ENCODE measurements around the gene NTNG2. TPM values are rescaled to one million over a fixed set of nuclear protein-coding genes. Genes with fewer than 3 reads are reported as not detected.

NTNG2 gene, protein sequence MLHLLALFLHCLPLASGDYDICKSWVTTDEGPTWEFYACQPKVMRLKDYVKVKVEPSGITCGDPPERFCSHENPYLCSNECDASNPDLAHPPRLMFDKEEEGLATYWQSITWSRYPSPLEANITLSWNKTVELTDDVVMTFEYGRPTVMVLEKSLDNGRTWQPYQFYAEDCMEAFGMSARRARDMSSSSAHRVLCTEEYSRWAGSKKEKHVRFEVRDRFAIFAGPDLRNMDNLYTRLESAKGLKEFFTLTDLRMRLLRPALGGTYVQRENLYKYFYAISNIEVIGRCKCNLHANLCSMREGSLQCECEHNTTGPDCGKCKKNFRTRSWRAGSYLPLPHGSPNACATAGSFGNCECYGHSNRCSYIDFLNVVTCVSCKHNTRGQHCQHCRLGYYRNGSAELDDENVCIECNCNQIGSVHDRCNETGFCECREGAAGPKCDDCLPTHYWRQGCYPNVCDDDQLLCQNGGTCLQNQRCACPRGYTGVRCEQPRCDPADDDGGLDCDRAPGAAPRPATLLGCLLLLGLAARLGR
- total RNA-seq (ENCODE audit: unreplicated experiment): 43.7 TPM
- long read RNA-seq, partial matches to known transcripts: 0 of 2 reads
- long read RNA-seq, other reads (novel, unspliced or antisense): 2 of 2 reads

- H3K36me3 Mint-ChIP-seq (ENCODE audit: unreplicated experiment): peaks cover 4% of the 10 kb centered on the region
- peak within 1 kb of the TSS; percentile 94 for H3K27ac Mint-ChIP-seq (ENCODE audit: unreplicated experiment)
- H3K4me1 Mint-ChIP-seq (ENCODE audit: low read depth, unreplicated experiment): peaks cover 33% of the 10 kb centered on the region
- DNase-seq: no peak
- no peak for TF ChIP-seq CTCF (IDR thresholded peaks at IDR 0.05; ENCODE audit: partially characterized antibody, unreplicated experiment)
- peak within 1 kb of the TSS; percentile 99 for H3K4me3 Mint-ChIP-seq (ENCODE audit: unreplicated experiment)
- peaks cover 9% of the 10 kb centered on the region for H3K9me3 Mint-ChIP-seq (ENCODE audit: unreplicated experiment)
- peaks cover 9% of the 10 kb centered on the region for H3K27me3 Mint-ChIP-seq (ENCODE audit: unreplicated experiment)
These were observed at the start of gene NTNG2 for GRCh38 chr9:132161743-132162184. Gene NTNG2 (plus strand): TSS chr9:132162058. CDS start chr9:132166832, 4,774 bp downstream.

DNA sequence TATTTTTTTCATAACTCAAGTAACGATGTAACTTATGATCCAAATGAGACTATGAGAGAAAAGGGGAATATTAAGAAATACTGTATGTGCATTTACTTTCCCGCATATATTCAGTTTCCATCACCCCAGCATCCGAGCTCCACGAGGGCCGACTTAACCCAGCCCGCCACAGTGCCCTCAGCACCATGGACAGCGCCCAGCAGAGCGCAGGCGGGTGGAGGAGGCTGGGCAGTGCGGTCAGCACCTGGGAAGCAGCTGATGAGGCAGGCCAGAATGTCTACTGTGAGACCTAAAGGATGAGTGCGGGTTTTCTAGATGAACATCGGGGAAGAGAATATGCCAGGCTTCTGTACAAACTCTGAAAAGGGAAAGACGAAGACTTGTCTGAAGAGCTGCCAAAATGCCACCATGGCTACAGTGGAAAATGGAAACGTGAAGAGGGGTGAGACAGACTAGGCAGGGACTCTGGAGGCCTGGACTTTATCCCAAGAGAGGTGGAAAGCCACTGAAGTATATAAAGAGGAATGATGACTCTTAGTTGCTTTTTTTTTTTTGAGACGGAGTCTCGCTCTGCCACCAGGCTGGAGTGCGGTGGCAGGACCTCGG, 47.7 kb upstream of the NTNG2 start:
- DNase-seq: no peak
- no peak for TF ChIP-seq CTCF (IDR thresholded peaks at IDR 0.05; ENCODE audit: partially characterized antibody, unreplicated experiment)
- H3K4me3 Mint-ChIP-seq (ENCODE audit: unreplicated experiment): no peak overlapping the region
- H3K27ac Mint-ChIP-seq (ENCODE audit: unreplicated experiment): no peak overlapping the region
- no peaks in the 10 kb centered on the region for H3K9me3 Mint-ChIP-seq (ENCODE audit: unreplicated experiment)
- H3K4me1 Mint-ChIP-seq (ENCODE audit: low read depth, unreplicated experiment): peaks cover 7% of the 10 kb centered on the region
- peaks cover 7% of the 10 kb centered on the region for H3K27me3 Mint-ChIP-seq (ENCODE audit: unreplicated experiment)
- no peaks in the 10 kb centered on the region for H3K36me3 Mint-ChIP-seq (ENCODE audit: unreplicated experiment)

GRCh38 chr9:132116583-132116982, 45.3 kb upstream of the NTNG2 start:
- H3K36me3 Mint-ChIP-seq (ENCODE audit: unreplicated experiment): no peaks in the 10 kb centered on the region
- no peak for DNase-seq
- peak overlapping the region; percentile 17 for H3K27ac Mint-ChIP-seq (ENCODE audit: unreplicated experiment)
- no peak overlapping the region for H3K4me3 Mint-ChIP-seq (ENCODE audit: unreplicated experiment)
- peaks cover 5% of the 10 kb centered on the region for H3K27me3 Mint-ChIP-seq (ENCODE audit: unreplicated experiment)
- TF ChIP-seq CTCF (IDR thresholded peaks at IDR 0.05; ENCODE audit: partially characterized antibody, unreplicated experiment): no peak
- H3K4me1 Mint-ChIP-seq (ENCODE audit: low read depth, unreplicated experiment): peaks cover 7% of the 10 kb centered on the region
- H3K9me3 Mint-ChIP-seq (ENCODE audit: unreplicated experiment): no peaks in the 10 kb centered on the region

- Mint-ChIP-seq H3K36me3 (ENCODE audit: unreplicated experiment) (no peaks in the 10 kb centered on the region), H3K4me3 (ENCODE audit: unreplicated experiment) (no peak overlapping the region), H3K4me1 (ENCODE audit: low read depth, unreplicated experiment) (peaks cover 11% of the 10 kb centered on the region), H3K9me3 (ENCODE audit: unreplicated experiment) (no peaks in the 10 kb centered on the region), H3K27me3 (ENCODE audit: unreplicated experiment) (peaks cover 5% of the 10 kb centered on the region), H3K27ac (ENCODE audit: unreplicated experiment) (no peak overlapping the region)
- DNase-seq: no peak
- TF ChIP-seq CTCF (IDR thresholded peaks at IDR 0.05; ENCODE audit: partially characterized antibody, unreplicated experiment): no peak
These were observed 44.2 kb upstream of the NTNG2 start for GRCh38 chr9:132117694-132118093.

All from glutamatergic neuron (in vitro differentiated cells).